ENCODE results near the gene HOMER1. TPM values are rescaled to one million over a fixed set of nuclear protein-coding genes. Genes with fewer than 3 reads are reported as not detected.

Gene HOMER1
- total and polyA plus RNA-seq, 9 of the 15 experiments (the other 6 are each of a cell fraction or from before 2014, with no cell fraction given): 6.3 to 39.9 (median 9.9) TPM

DNA sequence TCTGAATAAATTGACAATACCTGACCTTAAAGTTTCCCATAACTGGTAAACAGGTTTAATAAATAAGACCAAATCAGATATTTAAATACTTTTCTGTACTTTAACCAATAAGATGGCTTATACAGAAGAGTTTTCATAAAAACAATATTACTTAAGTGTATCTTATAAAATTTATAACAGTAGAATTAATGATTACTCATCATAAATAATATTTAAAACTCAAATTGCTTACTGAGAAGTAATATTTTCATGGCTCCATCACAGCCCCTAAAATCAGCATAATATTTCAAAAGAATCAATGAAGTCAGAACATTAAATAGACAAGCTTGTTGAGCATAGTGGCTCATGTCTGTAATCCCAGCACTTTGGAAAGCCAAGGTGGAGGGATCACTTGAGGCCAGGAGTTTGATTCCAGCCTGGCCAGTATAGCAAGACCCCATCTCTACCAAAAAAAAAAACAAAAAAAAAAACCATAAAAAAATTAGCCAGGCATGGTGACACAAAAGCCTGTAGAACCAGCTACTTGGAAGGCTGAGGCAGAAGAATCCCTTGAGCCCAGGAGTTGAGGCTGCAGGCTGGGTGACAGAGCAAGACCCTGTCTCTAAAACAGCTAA is 23.5 kb downstream of the HOMER1 start (continued):
- TF ChIP-seq RNF219 (CRISPR knock-in tag; IDR thresholded peaks at IDR 0.05) (no peak), HDAC8 (tag; IDR thresholded peaks at IDR 0.05) (no peak), ILK (tag; IDR thresholded peaks at IDR 0.05; ENCODE audit: borderline replicate concordance, low read depth) (no peak), LARP7 (IDR thresholded peaks at IDR 0.05) (no peak), ZNF316 (IDR thresholded peaks at IDR 0.05) (peak; percentile 91), EZH2 (IDR thresholded peaks at IDR 0.05; ENCODE audit: borderline replicate concordance, low read depth, low read length) (no peak), ARID3B (CRISPR knock-in tag; IDR thresholded peaks at IDR 0.05; ENCODE audit: borderline replicate concordance) (no peak), HMG20B (CRISPR knock-in tag; IDR thresholded peaks at IDR 0.05) (no peak)
- TF ChIP-seq, protein P1, sequence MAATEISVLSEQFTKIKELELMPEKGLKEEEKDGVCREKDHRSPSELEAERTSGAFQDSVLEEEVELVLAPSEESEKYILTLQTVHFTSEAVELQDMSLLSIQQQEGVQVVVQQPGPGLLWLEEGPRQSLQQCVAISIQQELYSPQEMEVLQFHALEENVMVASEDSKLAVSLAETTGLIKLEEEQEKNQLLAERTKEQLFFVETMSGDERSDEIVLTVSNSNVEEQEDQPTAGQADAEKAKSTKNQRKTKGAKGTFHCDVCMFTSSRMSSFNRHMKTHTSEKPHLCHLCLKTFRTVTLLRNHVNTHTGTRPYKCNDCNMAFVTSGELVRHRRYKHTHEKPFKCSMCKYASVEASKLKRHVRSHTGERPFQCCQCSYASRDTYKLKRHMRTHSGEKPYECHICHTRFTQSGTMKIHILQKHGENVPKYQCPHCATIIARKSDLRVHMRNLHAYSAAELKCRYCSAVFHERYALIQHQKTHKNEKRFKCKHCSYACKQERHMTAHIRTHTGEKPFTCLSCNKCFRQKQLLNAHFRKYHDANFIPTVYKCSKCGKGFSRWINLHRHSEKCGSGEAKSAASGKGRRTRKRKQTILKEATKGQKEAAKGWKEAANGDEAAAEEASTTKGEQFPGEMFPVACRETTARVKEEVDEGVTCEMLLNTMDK (IDR thresholded peaks at IDR 0.05; ENCODE audit: borderline replicate concordance, insufficient read depth, low read depth, low read length, poor library complexity, severe bottlenecking): no peak
